Right hindlimb (tissue), 1 donor: ENCODE results near the gene PPP2R2D.
"Not testable (repeated sequence)": the region's sequence is repeated elsewhere in the genome, so short reads cannot be mapped to it uniquely, and the experiment has no call there.

Source experiments
- DNase-seq: peaks from one replicate; pipeline ENCODE4 v3.0.0-alpha.2; 2018

The PPP2R2D gene

GRCh38 chr10:131909014-131909808 is 8.4 kb downstream of the PPP2R2D start:
- DNase-seq: no peak

GRCh38 chr10:131909929-131910328 is 9.1 kb downstream of the PPP2R2D start:
- no peak for DNase-seq

- no peak for DNase-seq
Observed at GRCh38 chr10:131910663-131911314, 10.0 kb downstream of the PPP2R2D start.

GRCh38 chr10:131911451-131911850 is 10.6 kb downstream of the PPP2R2D start:
- DNase-seq: no peak

GRCh38 chr10:131912620-131913019 is 11.8 kb downstream of the PPP2R2D start:
- no peak for DNase-seq

- no peak for DNase-seq
Observed at GRCh38 chr10:131915484-131915883, 14.7 kb downstream of the PPP2R2D start.

- DNase-seq: no peak
Observed at GRCh38 chr10:131915990-131916766, 15.4 kb downstream of the PPP2R2D start.

- DNase-seq: not testable (repeated sequence)
Observed at GRCh38 chr10:131916767-131917160, 16.0 kb downstream of the PPP2R2D start.

GRCh38 chr10:131917496-131917895 is 16.7 kb downstream of the PPP2R2D start:
- DNase-seq: not testable (repeated sequence)

GRCh38 chr10:131919461-131919860 is 18.7 kb downstream of the PPP2R2D start:
- not testable (repeated sequence) for DNase-seq

- no peak for DNase-seq
Observed at GRCh38 chr10:131920151-131920550, 19.3 kb downstream of the PPP2R2D start.

GRCh38 chr10:131920693-131921092 is 19.9 kb downstream of the PPP2R2D start:
- DNase-seq: no peak

GRCh38 chr10:131921184-131921583 is 20.4 kb downstream of the PPP2R2D start:
- no peak for DNase-seq

- no peak for DNase-seq
Observed at GRCh38 chr10:131923038-131923756, 22.4 kb downstream of the PPP2R2D start.

- DNase-seq: no peak
Observed at GRCh38 chr10:131925011-131925649, 24.3 kb downstream of the PPP2R2D start.

- no peak for DNase-seq
Observed at GRCh38 chr10:131925716-131926115, 24.9 kb downstream of the PPP2R2D start.

- no peak for DNase-seq
Observed at GRCh38 chr10:131926253-131926652, 25.4 kb downstream of the PPP2R2D start.

- no peak for DNase-seq
Observed at GRCh38 chr10:131926743-131927595, 26.2 kb downstream of the PPP2R2D start.

GRCh38 chr10:131928248-131929095 is 27.7 kb downstream of the PPP2R2D start:
- DNase-seq: no peak

GRCh38 chr10:131929122-131929845 is 28.5 kb downstream of the PPP2R2D start:
- DNase-seq: no peak
